Adrenal gland (tissue), 5 donors: ENCODE measurements around the gene RTTN.

Experiments
- POLR2A ChIP-seq, 2 donors: fragments of 450-650 bp; IDR thresholded peaks; one replicate each; pipeline ENCODE4 v1.6.1; 2017; ENCODE audit warnings: antibody characterized with exemption in 2 of 2, mild to moderate bottlenecking in 2 of 2, moderate library complexity in 1 of 2
- TF ChIP-seq, protein P1 (sequence below), 6 experiments: fragments of 450-650 bp in 4 of 6; fragments of 200-600 bp in 2 of 6; sonication (generic) in 1 of 6; IDR thresholded peaks; 1 replicate in 5 of 6; 2 replicates in 1 of 6; pipeline versions ENCODE4 v1.5.1 to v1.8.0; 2016 to 2021; ENCODE audit warnings: antibody characterized with exemption in 6 of 6, mild to moderate bottlenecking in 2 of 6, moderate library complexity in 1 of 6
- donor health status: DM: no; HTN: no; CAD: no.

DNA sequence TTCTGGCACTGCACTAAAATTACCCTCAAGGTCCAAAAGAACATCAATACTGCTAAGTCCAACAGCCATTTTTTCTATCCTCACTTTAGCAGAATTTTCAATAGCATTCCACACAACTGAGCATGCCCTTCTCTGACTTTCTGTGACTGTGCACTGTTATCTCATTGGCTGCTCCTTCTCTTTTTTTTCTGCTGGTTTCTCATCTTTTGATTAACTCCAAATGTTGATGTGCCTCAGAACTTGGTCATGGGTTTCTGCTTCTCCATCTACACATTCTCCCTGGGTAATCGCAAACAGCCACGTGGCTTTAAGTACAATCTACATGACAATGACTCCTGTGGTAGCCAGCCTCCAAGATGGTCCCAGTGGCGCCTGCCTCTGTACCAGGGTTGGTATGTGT, 182.9 kb downstream of the RTTN start:
- TF ChIP-seq, protein P1, sequence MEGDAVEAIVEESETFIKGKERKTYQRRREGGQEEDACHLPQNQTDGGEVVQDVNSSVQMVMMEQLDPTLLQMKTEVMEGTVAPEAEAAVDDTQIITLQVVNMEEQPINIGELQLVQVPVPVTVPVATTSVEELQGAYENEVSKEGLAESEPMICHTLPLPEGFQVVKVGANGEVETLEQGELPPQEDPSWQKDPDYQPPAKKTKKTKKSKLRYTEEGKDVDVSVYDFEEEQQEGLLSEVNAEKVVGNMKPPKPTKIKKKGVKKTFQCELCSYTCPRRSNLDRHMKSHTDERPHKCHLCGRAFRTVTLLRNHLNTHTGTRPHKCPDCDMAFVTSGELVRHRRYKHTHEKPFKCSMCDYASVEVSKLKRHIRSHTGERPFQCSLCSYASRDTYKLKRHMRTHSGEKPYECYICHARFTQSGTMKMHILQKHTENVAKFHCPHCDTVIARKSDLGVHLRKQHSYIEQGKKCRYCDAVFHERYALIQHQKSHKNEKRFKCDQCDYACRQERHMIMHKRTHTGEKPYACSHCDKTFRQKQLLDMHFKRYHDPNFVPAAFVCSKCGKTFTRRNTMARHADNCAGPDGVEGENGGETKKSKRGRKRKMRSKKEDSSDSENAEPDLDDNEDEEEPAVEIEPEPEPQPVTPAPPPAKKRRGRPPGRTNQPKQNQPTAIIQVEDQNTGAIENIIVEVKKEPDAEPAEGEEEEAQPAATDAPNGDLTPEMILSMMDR (IDR thresholded peaks at IDR 0.05): no peak
- no peak for TF ChIP-seq POLR2A (IDR thresholded peaks at IDR 0.05)
